HEK293 (cell line): Measurements from ENCODE around the gene ANO9.

Experiments
- CTCF ChIA-PET: fragments of 350-600 bp; formaldehyde crosslinking; extraction: SDS; loops from one replicate; lab custom pipeline; 2021; ENCODE audit warnings: antibody characterized with exemption; lab: Yijun Ruan, JAX
- POLR2A ChIA-PET: fragments of 300-600 bp; formaldehyde crosslinking; extraction: SDS; loops from one replicate; lab custom pipeline; 2020; ENCODE audit warnings: antibody characterized with exemption, inconsistent platforms; lab: Yijun Ruan, JAX
- H3K27ac ChIP-seq: fragments of 200-500 bp; sonication (Bioruptor generic); 2 replicates; pipeline ENCODE4 v1.5.1; 2014; ENCODE audit warnings: low read depth, low read length, control low read depth, inconsistent platforms; ENCODE audit errors: extremely low read depth
- H3K36me3 ChIP-seq, 2 experiments: fragments of 200-500 bp in 1 of 2; sonication (Bioruptor generic) in 1 of 2; 1 replicate in 1 of 2; 2 replicates in 1 of 2; pipeline ENCODE4 v1.5.1; 2014 to 2017; ENCODE audit warnings: inconsistent platforms in 2 of 2, low read length in 2 of 2; ENCODE audit not compliant: control insufficient read depth in 2 of 2, insufficient read depth in 1 of 2
- H3K4me1 ChIP-seq: fragments of 200-500 bp; sonication (Bioruptor generic); 2 replicates; pipeline ENCODE4 v1.5.1; 2014; ENCODE audit warnings: mild to moderate bottlenecking, low read length, inconsistent platforms; ENCODE audit not compliant: control insufficient read depth, insufficient read depth
- H3K4me3 ChIP-seq: 2 replicates; pipeline ENCODE4 v1.5.1; 2011; ENCODE audit warnings: low read depth, mild to moderate bottlenecking, control low read depth, low read length, moderate library complexity
- H3K9me3 ChIP-seq: fragments of 200-500 bp; sonication (Bioruptor generic); 2 replicates; pipeline ENCODE4 v1.5.1; 2014; ENCODE audit warnings: low read depth, low read length, inconsistent platforms; ENCODE audit not compliant: control insufficient read depth, insufficient read depth
- ELK4 ChIP-seq: IDR thresholded peaks from 2 replicates; pipeline ENCODE4 v1.6.1; 2011; ENCODE audit warnings: mild to moderate bottlenecking, low read depth, low read length, borderline replicate concordance
- HOXD13 ChIP-seq: sonication (generic); formaldehyde crosslinking; IDR thresholded peaks from 2 replicates; pipeline ENCODE4 v1.8.0; 2022; ENCODE audit warnings: missing genetic modification reagents, borderline replicate concordance
- INSM2 ChIP-seq: fragments of 450-650 bp; formaldehyde crosslinking; IDR thresholded peaks from 2 replicates; pipeline ENCODE4 v1.5.1; 2016; ENCODE audit warnings: missing biosample characterization, missing genetic modification characterization
- KLF16 ChIP-seq: fragments of 450-650 bp; formaldehyde crosslinking; IDR thresholded peaks from 2 replicates; pipeline ENCODE4 v1.5.1; 2017; ENCODE audit warnings: missing biosample characterization, missing genetic modification characterization
- PBX3 ChIP-seq: sonication (generic); formaldehyde crosslinking; IDR thresholded peaks from 2 replicates; pipeline ENCODE4 v1.8.1; 2022; ENCODE audit warnings: mild to moderate bottlenecking, moderate library complexity, missing genetic modification reagents
- SP7 ChIP-seq: fragments of 450-650 bp; formaldehyde crosslinking; IDR thresholded peaks from 2 replicates; pipeline ENCODE4 v1.5.1; 2016; ENCODE audit warnings: missing biosample characterization, missing genetic modification characterization
- ZIC2 ChIP-seq: fragments of 450-650 bp; formaldehyde crosslinking; IDR thresholded peaks from 2 replicates; pipeline ENCODE4 v1.5.1; 2016; ENCODE audit warnings: missing biosample characterization, missing genetic modification characterization
- ZNF18 ChIP-seq: fragments of 450-650 bp; formaldehyde crosslinking; IDR thresholded peaks from 2 replicates; pipeline ENCODE4 v1.5.1; 2016; ENCODE audit warnings: missing biosample characterization, missing genetic modification characterization
- ZNF24 ChIP-seq: fragments of 450-650 bp; formaldehyde crosslinking; IDR thresholded peaks from 2 replicates; pipeline ENCODE4 v1.5.1; 2016; ENCODE audit warnings: missing biosample characterization, missing genetic modification characterization
- ZNF266 ChIP-seq: fragments of 450-650 bp; formaldehyde crosslinking; IDR thresholded peaks from 2 replicates; pipeline ENCODE4 v1.5.1; 2016; ENCODE audit warnings: missing biosample characterization, missing genetic modification characterization, low read depth
- ZNF335 ChIP-seq: fragments of 450-650 bp; formaldehyde crosslinking; conservative IDR thresholded peaks from 2 replicates; pipeline ENCODE4 v1.5.1; 2016; ENCODE audit warnings: missing biosample characterization, missing genetic modification characterization
- ZNF501 ChIP-seq: fragments of 450-650 bp; formaldehyde crosslinking; IDR thresholded peaks from 2 replicates; pipeline ENCODE4 v1.5.1; 2016; ENCODE audit warnings: missing biosample characterization, missing genetic modification characterization
- ZNF610 ChIP-seq: fragments of 450-650 bp; formaldehyde crosslinking; IDR thresholded peaks from 2 replicates; pipeline ENCODE4 v1.5.1; 2016; ENCODE audit warnings: missing biosample characterization, missing genetic modification characterization, borderline replicate concordance
- ZNF629 ChIP-seq: fragments of 450-650 bp; formaldehyde crosslinking; IDR thresholded peaks from 2 replicates; pipeline ENCODE4 v1.5.1; 2017; ENCODE audit warnings: missing biosample characterization, missing genetic modification characterization
- ZNF692 ChIP-seq: fragments of 450-650 bp; formaldehyde crosslinking; IDR thresholded peaks from 2 replicates; pipeline ENCODE4 v1.5.1; 2016; ENCODE audit warnings: missing biosample characterization, missing genetic modification characterization
- ZNF791 ChIP-seq: fragments of 450-650 bp; formaldehyde crosslinking; IDR thresholded peaks from 2 replicates; pipeline ENCODE4 v1.5.1; 2016; ENCODE audit warnings: missing biosample characterization, missing genetic modification characterization
- ZSCAN16 ChIP-seq: fragments of 450-650 bp; formaldehyde crosslinking; IDR thresholded peaks from 2 replicates; pipeline ENCODE4 v1.5.1; 2016; ENCODE audit warnings: missing biosample characterization, missing genetic modification characterization
- TF ChIP-seq, protein P1 (sequence below): fragments of 450-650 bp; formaldehyde crosslinking; IDR thresholded peaks from 2 replicates; pipeline ENCODE4 v1.5.1; 2016; ENCODE audit warnings: missing biosample characterization, missing genetic modification characterization

ANO9 gene

GRCh38 chr11:472816-473215 lies 31.0 kb upstream of the ANO9 start:
- ChIA-PET CTCF (interaction anchor here (0.7 kb wide), 1 partner anchor 69 kb away, joined by 3 read pairs; no protein-coding TSS in a partner anchor), POLR2A (interaction anchor here (0.8 kb wide), 1 partner anchor 34 kb away, joined by 4 read pairs; the partner anchor contains the start of gene RNH1)
- TF ChIP-seq ZNF24 (tag by site-specific recombination): no peak
- TF ChIP-seq ELK4: no peak
- TF ChIP-seq PBX3: no peak
- TF ChIP-seq KLF16 (tag by site-specific recombination): no peak
- TF ChIP-seq ZNF629 (tag by site-specific recombination): no peak
- no peak for TF ChIP-seq ZNF791 (tag by site-specific recombination)
- no peak for TF ChIP-seq SP7
- TF ChIP-seq, protein P1, sequence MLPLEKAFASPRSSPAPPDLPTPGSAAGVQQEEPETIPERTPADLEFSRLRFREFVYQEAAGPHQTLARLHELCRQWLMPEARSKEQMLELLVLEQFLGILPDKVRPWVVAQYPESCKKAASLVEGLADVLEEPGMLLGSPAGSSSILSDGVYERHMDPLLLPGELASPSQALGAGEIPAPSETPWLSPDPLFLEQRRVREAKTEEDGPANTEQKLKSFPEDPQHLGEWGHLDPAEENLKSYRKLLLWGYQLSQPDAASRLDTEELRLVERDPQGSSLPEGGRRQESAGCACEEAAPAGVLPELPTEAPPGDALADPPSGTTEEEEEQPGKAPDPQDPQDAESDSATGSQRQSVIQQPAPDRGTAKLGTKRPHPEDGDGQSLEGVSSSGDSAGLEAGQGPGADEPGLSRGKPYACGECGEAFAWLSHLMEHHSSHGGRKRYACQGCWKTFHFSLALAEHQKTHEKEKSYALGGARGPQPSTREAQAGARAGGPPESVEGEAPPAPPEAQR: no peak
- no peak for TF ChIP-seq ZIC2 (tag by site-specific recombination)
- TF ChIP-seq HOXD13 (CRISPR knock-in tag): no peak
- no peak for TF ChIP-seq ZNF18 (tag by site-specific recombination)
- TF ChIP-seq ZSCAN16 (tag by site-specific recombination): no peak
- TF ChIP-seq ZNF266 (tag by site-specific recombination): no peak
- TF ChIP-seq ZNF501 (tag by site-specific recombination): no peak
- TF ChIP-seq ZNF335 (tag by site-specific recombination): no peak
- no peak for TF ChIP-seq ZNF610
- H3K27ac ChIP-seq: no peak overlapping the region
- no peaks in the 10 kb centered on the region for H3K9me3 ChIP-seq
- peaks cover 0 to 20% of the 10 kb centered on the region in 2 experiments; a peak in 1 of 3 replicates for H3K36me3 ChIP-seq
- H3K4me1 ChIP-seq: peaks cover 3% of the 10 kb centered on the region; the same call in 1 of the 2 replicates
- no peak overlapping the region for H3K4me3 ChIP-seq

DNA sequence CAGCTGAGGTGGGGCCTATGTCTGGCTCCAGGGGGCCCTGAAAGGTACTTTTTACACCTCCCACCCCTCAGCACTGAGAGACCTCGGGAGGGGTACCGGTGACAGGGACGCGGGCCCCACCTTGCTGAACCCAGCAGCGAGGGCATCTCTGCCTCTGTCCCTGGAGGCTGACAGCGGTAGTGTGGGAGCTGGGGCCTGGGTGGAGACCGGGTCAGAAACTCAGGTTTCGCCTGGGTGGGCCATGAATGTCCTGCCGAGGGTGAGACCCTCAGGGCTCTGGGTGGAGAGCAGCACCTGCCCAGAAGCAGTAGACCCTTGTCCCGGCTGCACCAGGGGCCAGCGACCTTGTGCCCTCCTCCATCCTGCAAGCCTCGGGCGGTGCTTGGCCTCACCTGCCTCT lies 30.5 kb upstream of the ANO9 start:
- Histone ChIP-seq H3K36me3 (peaks cover 0 to 20% of the 10 kb centered on the region in 2 experiments; a peak in 1 of 3 replicates), H3K27ac (no peak overlapping the region), H3K4me1 (peaks cover 3% of the 10 kb centered on the region; the same call in 1 of the 2 replicates), H3K4me3 (no peak overlapping the region), H3K9me3 (no peaks in the 10 kb centered on the region)
- CTCF ChIA-PET: no interaction called here
- TF ChIP-seq ZNF692 (tag by site-specific recombination): peak; percentile 29; the same call in 1 of the 2 replicates
- TF ChIP-seq INSM2 (tag by site-specific recombination): no peak
- POLR2A ChIA-PET: interaction anchor here (0.7 kb wide), 1 partner anchor 334 kb away, joined by 3 read pairs; no protein-coding TSS in a partner anchor
